ENCODE measurements around the gene DESI2.
"Not testable (repeated sequence)": the region's sequence is repeated elsewhere in the genome, so short reads cannot be mapped to it uniquely, and the experiment has no call there.

The DESI2 gene

DNA sequence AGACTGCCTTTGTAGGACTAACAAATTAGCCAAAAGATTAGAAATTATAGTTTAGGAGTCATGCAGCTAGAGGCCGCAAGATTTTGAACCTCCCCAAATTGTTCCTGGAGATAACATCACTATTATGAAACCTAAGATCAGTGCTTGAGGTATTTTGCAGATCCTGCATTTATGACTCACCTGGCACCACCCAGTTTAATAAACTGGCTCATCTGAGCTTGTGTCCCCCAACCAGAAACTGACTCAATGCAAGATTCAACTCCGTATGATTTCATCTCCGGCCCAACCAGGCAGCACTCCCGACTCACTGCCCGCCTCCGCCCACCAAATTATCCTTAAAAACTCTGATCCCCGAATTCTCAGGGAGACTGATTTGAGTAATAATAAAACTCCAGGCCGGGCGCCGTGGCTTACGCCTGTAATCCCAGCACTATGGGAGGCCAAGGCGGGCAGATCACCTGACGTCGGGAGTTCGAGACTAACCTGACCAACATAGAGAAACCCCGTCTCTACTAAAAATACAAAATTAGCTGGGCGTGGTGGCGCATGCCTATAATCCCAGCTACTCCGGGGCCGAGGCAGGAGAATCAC is 87.2 kb downstream of the DESI2 start:
- H3K27me3 ChIP-seq (ENCODE audit: control insufficient read depth in 1 of 2, insufficient read depth in 1 of 2, low read length in 2 of 2); H3K79me1 ChIP-seq (replicated peaks; ENCODE audit: low read length, poor library complexity, severe bottlenecking); H3K4me2 ChIP-seq (ENCODE audit: low read length, poor library complexity, severe bottlenecking); H3K23ac ChIP-seq (ENCODE audit: low read length in 2 of 2); H2BK12ac ChIP-seq (ENCODE audit: low read length in 2 of 2); H2BK5ac ChIP-seq (ENCODE audit: low read depth, low read length, poor library complexity, severe bottlenecking); H3K18ac ChIP-seq (ENCODE audit: low read depth in 1 of 2, low read length in 2 of 2); H4K91ac ChIP-seq (ENCODE audit: low read length); H2BK120ac ChIP-seq (ENCODE audit: low read depth, low read length); H2BK15ac ChIP-seq (ENCODE audit: low read depth, poor library complexity, severe bottlenecking); H4K8ac ChIP-seq (ENCODE audit: low read length); H3K9ac ChIP-seq (ENCODE audit: low read length); H3K27ac ChIP-seq (ENCODE audit: low read length, poor library complexity, severe bottlenecking); H3K4ac ChIP-seq (ENCODE audit: low read depth in 1 of 2, low read length in 2 of 2); H2AFZ ChIP-seq (ENCODE audit: low read depth, low read length); H3K36me3 ChIP-seq (ENCODE audit: control insufficient read depth in 1 of 2, insufficient read depth in 2 of 2, low read depth in 1 of 2, low read length in 2 of 2); H3K4me3 ChIP-seq (ENCODE audit: insufficient read depth in 1 of 2, low read depth in 1 of 2, low read length in 2 of 2); H3K9me3 ChIP-seq (ENCODE audit: control insufficient read depth, low read length); H3K4me1 ChIP-seq (ENCODE audit: control insufficient read depth, insufficient read depth, low read depth, low read length); DNase-seq; H2AK5ac ChIP-seq (ENCODE audit: low read length, severe bottlenecking); H3K14ac ChIP-seq (ENCODE audit: low read length in 2 of 2): not testable (repeated sequence)
- 91% methylated on average over 20 of the region's 20 CpGs for WGBS

DNA sequence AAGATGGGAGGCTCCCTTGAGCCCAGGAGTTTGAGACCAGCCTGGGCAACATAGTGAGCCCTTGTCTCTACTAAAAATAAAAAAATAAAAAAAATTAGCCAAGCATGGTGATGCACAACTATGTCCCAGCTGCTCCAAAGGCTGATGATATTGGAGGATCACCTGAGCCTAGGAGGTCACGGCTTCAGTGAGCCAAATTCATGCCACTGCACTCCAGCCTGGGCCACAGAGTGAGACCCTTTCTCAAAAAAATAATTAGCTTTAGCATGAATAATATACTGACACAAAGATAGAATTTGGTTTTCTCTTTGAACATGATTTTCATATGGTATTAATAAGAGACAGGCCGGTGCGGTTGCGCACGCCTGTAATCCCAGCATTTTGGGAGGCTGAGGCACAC is 88.8 kb downstream of the DESI2 start:
- H3K36me3 ChIP-seq (ENCODE audit: control insufficient read depth in 1 of 2, insufficient read depth in 2 of 2, low read depth in 1 of 2, low read length in 2 of 2): no peaks in the 10 kb centered on the region
- no peaks in the 10 kb centered on the region for H3K9me3 ChIP-seq (ENCODE audit: control insufficient read depth, low read length)
- H2AK5ac ChIP-seq (ENCODE audit: low read length, severe bottlenecking): no peak overlapping the region
- H2BK5ac ChIP-seq (ENCODE audit: low read depth, low read length, poor library complexity, severe bottlenecking): no peak overlapping the region
- no peak overlapping the region for H3K23ac ChIP-seq (ENCODE audit: low read length in 2 of 2)
- no peak overlapping the region for H3K4me2 ChIP-seq (ENCODE audit: low read length, poor library complexity, severe bottlenecking)
- no peak overlapping the region for H3K9ac ChIP-seq (ENCODE audit: low read length)
- no peak overlapping the region for H3K18ac ChIP-seq (ENCODE audit: low read depth in 1 of 2, low read length in 2 of 2)
- H3K4ac ChIP-seq (ENCODE audit: low read depth in 1 of 2, low read length in 2 of 2): no peak overlapping the region
- 97% methylated on average over 5 of the region's 5 CpGs for WGBS
- H3K14ac ChIP-seq (ENCODE audit: low read length in 2 of 2): no peak overlapping the region
- H4K8ac ChIP-seq (ENCODE audit: low read length): no peak overlapping the region
- H3K27me3 ChIP-seq (ENCODE audit: control insufficient read depth in 1 of 2, insufficient read depth in 1 of 2, low read length in 2 of 2): no peaks in the 10 kb centered on the region
- no peaks in the 10 kb centered on the region for H3K4me1 ChIP-seq (ENCODE audit: control insufficient read depth, insufficient read depth, low read depth, low read length)
- no peak overlapping the region for H2AFZ ChIP-seq (ENCODE audit: low read depth, low read length)
- no peak overlapping the region for H3K27ac ChIP-seq (ENCODE audit: low read length, poor library complexity, severe bottlenecking)
- no peak overlapping the region for H2BK12ac ChIP-seq (ENCODE audit: low read length in 2 of 2)
- H3K79me1 ChIP-seq (replicated peaks; ENCODE audit: low read length, poor library complexity, severe bottlenecking): no peaks in the 10 kb centered on the region
- H4K91ac ChIP-seq (ENCODE audit: low read length): no peak overlapping the region
- no peak overlapping the region for H2BK15ac ChIP-seq (ENCODE audit: low read depth, poor library complexity, severe bottlenecking)
- DNase-seq: no peak
- no peak overlapping the region for H3K4me3 ChIP-seq (ENCODE audit: insufficient read depth in 1 of 2, low read depth in 1 of 2, low read length in 2 of 2)
- no peak overlapping the region for H2BK120ac ChIP-seq (ENCODE audit: low read depth, low read length)

DNA sequence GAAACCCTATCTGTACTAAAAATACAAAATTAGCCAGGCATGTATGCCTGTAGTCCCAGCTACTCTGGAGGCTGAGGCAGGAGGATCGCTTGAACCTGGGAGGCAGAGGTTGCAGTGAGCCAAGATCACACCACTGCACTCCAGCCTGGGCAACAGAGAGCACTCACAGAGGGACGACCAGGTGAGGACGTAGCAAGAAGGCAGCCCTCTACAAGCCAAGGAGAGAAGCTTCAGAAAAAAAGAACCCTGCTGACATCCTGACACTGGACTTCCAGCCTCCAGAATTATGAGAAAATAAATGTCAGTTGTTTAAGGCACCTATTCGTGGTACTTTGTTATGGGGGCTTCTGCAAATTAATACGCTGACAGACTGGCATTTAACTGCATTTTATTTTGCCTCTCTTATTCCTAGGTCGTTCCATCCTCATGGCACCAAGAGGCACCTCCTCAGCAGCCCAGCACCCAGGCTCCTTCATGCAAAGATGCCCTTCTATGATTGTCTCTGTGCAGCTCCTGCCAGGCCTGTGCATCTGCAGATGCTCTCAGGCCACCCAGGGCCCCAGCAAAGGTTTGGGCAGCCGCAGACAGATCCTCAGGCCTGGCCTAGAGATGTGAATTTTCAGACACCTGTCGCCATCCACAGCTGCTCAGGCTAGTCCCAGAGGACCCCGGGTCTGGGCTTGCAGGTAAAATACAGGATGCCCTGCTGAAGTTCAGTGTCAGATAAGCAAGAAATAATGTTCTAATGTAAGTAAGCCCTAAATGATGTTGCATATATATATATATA is 96.5 kb downstream of the DESI2 start:
- Histone ChIP-seq H4K8ac (ENCODE audit: low read length) (no peak overlapping the region), H4K91ac (ENCODE audit: low read length) (no peak overlapping the region), H2BK120ac (ENCODE audit: low read depth, low read length) (no peak overlapping the region), H3K36me3 (ENCODE audit: control insufficient read depth in 1 of 2, insufficient read depth in 2 of 2, low read depth in 1 of 2, low read length in 2 of 2) (no peaks in the 10 kb centered on the region), H2AFZ (ENCODE audit: low read depth, low read length) (no peak overlapping the region), H3K18ac (ENCODE audit: low read depth in 1 of 2, low read length in 2 of 2) (no peak overlapping the region), H3K23ac (ENCODE audit: low read length in 2 of 2) (no peak overlapping the region), H3K27me3 (ENCODE audit: control insufficient read depth in 1 of 2, insufficient read depth in 1 of 2, low read length in 2 of 2) (peaks cover 0 to 3% of the 10 kb centered on the region in 2 experiments), H2BK15ac (ENCODE audit: low read depth, poor library complexity, severe bottlenecking) (no peak overlapping the region), H3K4ac (ENCODE audit: low read depth in 1 of 2, low read length in 2 of 2) (no peak overlapping the region), H2AK5ac (ENCODE audit: low read length, severe bottlenecking) (no peak overlapping the region), H2BK12ac (ENCODE audit: low read length in 2 of 2) (no peak overlapping the region), H3K4me3 (ENCODE audit: insufficient read depth in 1 of 2, low read depth in 1 of 2, low read length in 2 of 2) (no peak overlapping the region), H3K4me1 (ENCODE audit: control insufficient read depth, insufficient read depth, low read depth, low read length) (no peaks in the 10 kb centered on the region), H3K9ac (ENCODE audit: low read length) (no peak overlapping the region), H3K4me2 (ENCODE audit: low read length, poor library complexity, severe bottlenecking) (no peak overlapping the region), H3K27ac (ENCODE audit: low read length, poor library complexity, severe bottlenecking) (no peak overlapping the region), H3K9me3 (ENCODE audit: control insufficient read depth, low read length) (no peaks in the 10 kb centered on the region), H2BK5ac (ENCODE audit: low read depth, low read length, poor library complexity, severe bottlenecking) (no peak overlapping the region), H3K79me1 (replicated peaks; ENCODE audit: low read length, poor library complexity, severe bottlenecking) (no peaks in the 10 kb centered on the region), H3K14ac (ENCODE audit: low read length in 2 of 2) (no peak overlapping the region)
- DNase-seq: no peak
- WGBS: 89% methylated on average over 6 of the region's 9 CpGs

DNA sequence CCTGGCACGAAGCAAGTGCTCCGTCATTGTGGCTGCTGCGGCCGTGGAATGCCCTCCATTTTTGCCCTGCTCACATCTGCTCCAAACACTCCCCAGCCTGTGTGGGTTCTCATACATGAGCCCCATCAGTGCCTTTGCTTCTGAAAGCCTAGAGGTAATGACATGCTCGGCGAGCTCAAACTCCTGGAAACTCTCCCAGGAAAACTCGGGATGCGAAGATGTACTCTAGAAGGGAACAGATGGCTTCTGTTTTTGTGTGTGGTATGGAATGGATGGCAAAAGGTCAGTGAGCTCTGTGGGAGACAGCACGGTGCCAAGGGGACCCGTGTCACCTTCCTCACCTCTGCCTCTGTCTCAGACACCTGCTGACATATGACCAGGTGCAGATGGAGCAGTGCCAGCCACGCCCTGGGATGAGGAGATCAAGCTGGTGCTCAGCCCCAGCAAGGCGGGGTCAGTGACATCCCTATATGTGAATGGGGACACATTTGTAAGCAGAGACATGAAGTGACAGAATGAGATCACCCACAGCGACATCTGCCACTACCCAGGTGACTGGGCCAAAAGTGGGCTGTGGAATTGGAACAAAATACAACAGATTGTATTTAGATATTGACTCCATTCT is 98.5 kb downstream of the DESI2 start:
- no peak overlapping the region for H2AK5ac ChIP-seq (ENCODE audit: low read length, severe bottlenecking)
- no peaks in the 10 kb centered on the region for H3K79me1 ChIP-seq (replicated peaks; ENCODE audit: low read length, poor library complexity, severe bottlenecking)
- no peak overlapping the region for H2BK120ac ChIP-seq (ENCODE audit: low read depth, low read length)
- H3K18ac ChIP-seq (ENCODE audit: low read depth in 1 of 2, low read length in 2 of 2): no peak overlapping the region
- no peak for DNase-seq
- H2BK15ac ChIP-seq (ENCODE audit: low read depth, poor library complexity, severe bottlenecking): no peak overlapping the region
- no peaks in the 10 kb centered on the region for H3K36me3 ChIP-seq (ENCODE audit: control insufficient read depth in 1 of 2, insufficient read depth in 2 of 2, low read depth in 1 of 2, low read length in 2 of 2)
- H2AFZ ChIP-seq (ENCODE audit: low read depth, low read length): no peak overlapping the region
- no peak overlapping the region for H3K23ac ChIP-seq (ENCODE audit: low read length in 2 of 2)
- no peak overlapping the region for H2BK12ac ChIP-seq (ENCODE audit: low read length in 2 of 2)
- no peak overlapping the region for H3K4ac ChIP-seq (ENCODE audit: low read depth in 1 of 2, low read length in 2 of 2)
- no peaks in the 10 kb centered on the region for H3K4me1 ChIP-seq (ENCODE audit: control insufficient read depth, insufficient read depth, low read depth, low read length)
- no peak overlapping the region for H3K4me2 ChIP-seq (ENCODE audit: low read length, poor library complexity, severe bottlenecking)
- no peaks in the 10 kb centered on the region for H3K9me3 ChIP-seq (ENCODE audit: control insufficient read depth, low read length)
- no peak overlapping the region for H3K27ac ChIP-seq (ENCODE audit: low read length, poor library complexity, severe bottlenecking)
- no peak overlapping the region for H3K9ac ChIP-seq (ENCODE audit: low read length)
- no peak overlapping the region for H2BK5ac ChIP-seq (ENCODE audit: low read depth, low read length, poor library complexity, severe bottlenecking)
- WGBS: 91% methylated on average over 11 of the region's 13 CpGs
- H3K4me3 ChIP-seq (ENCODE audit: insufficient read depth in 1 of 2, low read depth in 1 of 2, low read length in 2 of 2): no peak overlapping the region
- H3K27me3 ChIP-seq (ENCODE audit: control insufficient read depth in 1 of 2, insufficient read depth in 1 of 2, low read length in 2 of 2): peaks cover 0 to 3% of the 10 kb centered on the region in 2 experiments
- H3K14ac ChIP-seq (ENCODE audit: low read length in 2 of 2): no peak overlapping the region
- H4K91ac ChIP-seq (ENCODE audit: low read length): no peak overlapping the region
- H4K8ac ChIP-seq (ENCODE audit: low read length): no peak overlapping the region
